Hematopoietic multipotent progenitor cell treated with erythropoietin and hydrocortisone succinate and interleukin-3 and kit ligand, for 6 days (in vitro differentiated cells): ENCODE results near the gene ATP10A.
A peak's percentile ranks its signal among the peaks of the same experiment; 100 is the strongest.

Experiments
- DNase-seq: peaks from one replicate; pipeline ENCODE4 v3.0.0-alpha.2; 2015

Gene ATP10A

GRCh38 chr15:25715536-25716413 lies 147.4 kb downstream of the ATP10A start:
- no peak for DNase-seq

- no peak for DNase-seq
Measured at GRCh38 chr15:25714538-25714840, 148.6 kb downstream of the ATP10A start.

GRCh38 chr15:25713736-25714537 lies 149.2 kb downstream of the ATP10A start:
- DNase-seq: no peak

DNA sequence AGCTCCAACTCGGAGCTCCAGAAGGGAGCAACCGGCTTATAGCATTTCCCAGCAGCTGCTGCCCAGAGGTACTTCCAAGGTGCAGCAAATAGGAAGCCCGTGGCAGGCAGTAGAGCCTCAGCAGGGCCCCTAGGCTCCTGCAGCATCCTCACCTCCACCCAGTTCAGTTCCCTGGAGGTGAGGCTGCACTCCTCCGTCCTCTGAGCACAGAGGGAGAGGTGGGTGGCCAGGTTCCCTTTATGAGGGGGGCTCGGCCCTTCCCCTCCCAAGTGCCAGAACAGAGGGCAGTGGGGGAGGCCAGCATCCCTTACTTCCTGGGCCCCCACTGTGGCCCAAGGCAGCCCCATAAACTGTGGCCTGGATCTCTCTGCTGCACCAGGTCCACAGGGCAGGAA lies 150.2 kb downstream of the ATP10A start:
- no peak for DNase-seq

- DNase-seq: no peak
Measured at GRCh38 chr15:25712192-25712960, 150.8 kb downstream of the ATP10A start.

DNA sequence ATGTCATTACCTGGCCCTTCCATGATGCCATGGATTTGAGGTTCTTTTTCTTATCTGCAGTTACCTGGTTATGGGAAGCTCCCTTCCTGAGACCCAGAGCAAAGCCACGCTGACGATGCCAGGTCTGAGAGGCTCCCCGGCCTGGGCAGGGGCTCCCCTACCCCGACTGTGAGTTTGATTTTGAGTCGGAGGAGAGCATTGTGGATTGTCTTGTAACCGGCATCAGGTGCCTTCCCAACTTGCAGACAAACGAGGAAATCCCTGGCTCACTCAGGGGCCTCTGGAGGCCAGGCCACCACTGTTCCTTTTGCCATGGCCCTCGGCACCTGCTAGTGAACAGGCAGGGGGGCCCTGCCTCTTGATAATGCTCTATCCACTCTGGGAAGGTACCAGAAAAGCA lies 151.4 kb downstream of the ATP10A start:
- no peak for DNase-seq

DNA sequence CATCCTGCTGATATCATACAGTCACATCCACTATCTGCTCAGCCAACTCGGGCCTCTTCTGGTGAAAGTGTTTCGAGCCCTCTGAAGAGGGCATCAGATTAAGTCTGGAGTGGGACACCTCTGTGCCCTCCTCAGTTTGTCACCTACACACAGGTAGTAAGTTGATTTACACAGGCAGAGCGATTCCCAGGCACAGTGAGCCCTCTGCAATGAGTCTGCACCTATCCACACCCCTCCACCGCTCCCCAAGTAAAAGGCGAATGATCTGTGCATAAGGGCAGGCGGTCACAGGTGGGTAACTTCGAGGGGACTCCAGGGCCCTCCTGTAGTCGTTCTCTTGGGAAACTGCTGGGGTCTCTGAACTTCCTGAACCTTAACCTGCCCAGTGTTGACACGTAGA lies 152.0 kb downstream of the ATP10A start:
- DNase-seq: no peak

- DNase-seq: peak; percentile 64
Measured at GRCh38 chr15:25710184-25710583, 152.9 kb downstream of the ATP10A start.

DNA sequence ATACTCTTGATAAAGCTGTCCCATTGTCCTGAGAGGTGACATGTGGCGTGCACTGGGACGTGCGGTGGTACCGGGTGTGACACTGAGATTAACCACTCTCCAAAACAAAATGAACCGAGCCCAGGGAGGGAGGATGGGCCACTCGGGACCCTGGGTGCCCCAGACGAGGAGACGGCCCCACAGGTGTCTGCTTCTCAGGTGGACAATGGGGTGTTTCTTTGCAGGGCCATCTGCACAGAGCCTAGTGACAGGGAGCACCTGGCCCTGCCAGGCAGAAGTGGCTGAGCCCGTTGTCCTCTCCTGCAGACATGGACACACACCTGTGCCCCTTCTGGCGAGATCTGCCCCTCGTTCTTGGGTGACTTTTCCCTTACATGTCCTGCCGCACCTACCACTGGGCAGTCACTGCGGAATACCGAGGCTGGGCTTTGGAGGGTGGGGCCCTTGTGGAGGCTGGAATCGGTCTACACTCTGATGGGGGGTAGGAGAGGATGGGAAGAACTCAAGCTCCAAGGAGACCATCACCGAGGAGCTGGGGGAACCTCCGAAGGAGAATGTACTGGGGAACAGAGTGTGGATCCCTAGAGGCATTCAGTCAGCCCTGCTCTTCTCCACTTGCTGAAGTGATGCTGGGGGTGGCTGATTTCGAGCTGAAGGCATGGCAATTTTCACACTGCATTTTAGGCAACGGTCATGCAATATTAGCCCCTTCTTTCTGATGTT lies 153.5 kb downstream of the ATP10A start:
- no peak for DNase-seq

DNA sequence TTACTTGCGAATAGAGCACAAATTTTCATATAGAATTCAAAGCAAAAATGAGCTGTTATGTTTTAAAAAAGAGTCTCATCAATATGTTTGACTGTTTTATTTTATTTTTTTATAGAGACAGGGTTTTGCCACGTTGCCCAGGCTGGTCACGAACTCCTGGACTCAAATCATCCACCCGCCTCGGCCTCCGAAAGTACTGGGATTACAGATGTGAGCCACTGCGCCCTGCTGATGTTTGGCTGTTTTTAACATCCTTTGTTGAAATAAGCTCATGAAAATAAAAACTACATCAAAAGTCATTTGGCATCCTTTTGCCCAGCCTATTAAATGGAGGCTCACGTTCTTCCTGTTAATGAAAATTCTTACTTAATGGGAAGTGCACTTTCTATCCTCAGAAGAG lies 154.7 kb downstream of the ATP10A start:
- no peak for DNase-seq

GRCh38 chr15:25707656-25708365 lies 155.3 kb downstream of the ATP10A start:
- DNase-seq: no peak

DNA sequence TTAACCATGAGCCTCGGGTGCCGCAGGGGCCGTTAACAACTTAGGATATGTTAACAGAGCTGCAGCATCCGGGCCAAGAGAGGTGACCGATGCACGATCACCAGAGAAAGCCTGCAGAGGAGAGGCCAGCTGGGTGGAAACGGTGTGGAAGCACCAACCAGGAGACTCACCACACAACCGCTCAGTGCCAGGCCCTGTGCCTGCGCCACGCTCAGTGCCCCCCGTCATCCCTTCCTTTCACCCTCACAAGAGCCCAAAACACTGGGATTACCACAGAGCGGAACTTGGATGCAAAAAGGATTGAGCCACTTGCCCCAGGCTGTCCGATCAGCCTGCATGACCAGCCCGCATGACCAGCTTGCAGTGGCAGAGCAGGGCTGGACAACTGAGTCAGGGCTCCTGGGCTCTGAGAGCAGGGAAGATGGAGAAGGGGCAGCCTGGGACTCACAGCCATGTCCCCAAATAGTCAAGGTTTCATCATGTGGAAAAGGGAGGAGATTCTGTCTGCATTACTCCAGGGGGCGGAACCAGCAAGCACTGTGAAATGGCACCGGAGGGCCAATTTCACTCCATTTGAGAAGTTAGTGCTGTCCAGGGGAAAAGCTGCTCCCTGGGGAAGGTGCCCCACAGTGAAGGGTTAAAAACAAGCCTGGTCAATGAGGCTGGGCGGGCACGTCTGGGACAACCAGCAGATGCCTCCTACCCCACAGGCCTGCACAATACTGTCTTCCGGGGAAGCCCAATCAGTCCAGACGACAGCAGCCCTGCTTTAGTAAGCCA lies 156.8 kb downstream of the ATP10A start:
- DNase-seq: no peak

- DNase-seq: no peak
Measured at GRCh38 chr15:25705433-25706115, 157.6 kb downstream of the ATP10A start.

DNA sequence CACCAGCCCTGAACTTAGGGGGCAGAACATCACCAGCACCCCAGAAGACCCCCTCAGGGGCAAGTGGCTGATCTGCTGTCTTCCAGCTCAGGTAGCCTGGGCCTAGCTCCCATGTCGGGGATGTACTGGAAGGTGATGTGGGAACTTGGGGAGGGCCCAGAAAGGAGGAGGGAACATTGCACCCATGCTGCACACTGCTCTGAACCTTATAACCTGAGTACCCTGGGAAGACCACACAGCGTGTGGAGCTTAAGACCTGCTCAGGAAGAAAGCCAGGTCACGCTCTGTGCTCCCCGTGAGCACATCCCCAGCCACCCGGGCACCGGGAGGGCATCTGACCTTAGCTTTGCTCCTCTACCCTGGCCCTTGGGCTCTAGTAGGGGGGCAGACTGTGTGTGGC lies 159.4 kb downstream of the ATP10A start:
- DNase-seq: no peak

GRCh38 chr15:25701721-25702465 lies 161.2 kb downstream of the ATP10A start:
- no peak for DNase-seq

- no peak for DNase-seq
Measured at GRCh38 chr15:25700916-25701315, 162.2 kb downstream of the ATP10A start.

- no peak for DNase-seq
Measured at GRCh38 chr15:25697586-25697985, 165.5 kb downstream of the ATP10A start.

- DNase-seq: no peak
Measured at GRCh38 chr15:25695875-25696760, 167.0 kb downstream of the ATP10A start.

DNA sequence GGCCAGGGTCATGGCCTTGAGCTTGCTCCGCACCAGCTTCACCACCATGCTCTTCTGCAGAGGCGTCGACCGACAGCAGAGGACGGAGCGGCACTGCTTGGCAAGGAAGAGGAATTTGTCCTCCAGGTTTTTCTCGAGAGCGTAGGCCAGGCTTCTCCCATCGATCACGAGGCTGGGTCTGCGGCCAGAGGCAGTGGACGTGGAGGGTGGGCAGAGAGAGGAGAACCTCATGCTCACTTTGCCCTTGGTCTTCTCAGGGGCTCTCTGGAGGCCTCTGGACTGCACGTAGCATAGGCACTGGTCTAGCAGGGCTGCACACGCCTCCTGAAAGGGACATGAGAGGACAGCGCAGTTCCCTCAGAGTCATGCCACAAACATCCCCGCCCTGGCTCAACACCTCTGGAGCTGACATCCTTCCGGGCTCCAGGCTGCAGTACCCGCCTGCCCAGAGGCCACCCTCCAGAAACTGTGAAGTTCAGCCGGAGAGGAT lies 168.3 kb downstream of the ATP10A start:
- DNase-seq: no peak
